WI38 (cell line): ENCODE data around the gene CERK.

Experiments
- H3K4me3 ChIP-seq: 2 replicates; pipeline ENCODE4 v1.5.1; 2011; ENCODE audit warnings: low read depth, mild to moderate bottlenecking, control low read depth, low read length
- TF ChIP-seq, protein P1 (sequence below): IDR thresholded peaks from 2 replicates; pipeline ENCODE4 v1.5.1; 2012; ENCODE audit warnings: low read depth, mild to moderate bottlenecking, control low read depth, low read length

The CERK gene

GRCh38 chr22:46756097-46756496 is 18.0 kb upstream of the CERK start:
- H3K4me3 ChIP-seq = no peak overlapping the region
- TF ChIP-seq, protein P1, sequence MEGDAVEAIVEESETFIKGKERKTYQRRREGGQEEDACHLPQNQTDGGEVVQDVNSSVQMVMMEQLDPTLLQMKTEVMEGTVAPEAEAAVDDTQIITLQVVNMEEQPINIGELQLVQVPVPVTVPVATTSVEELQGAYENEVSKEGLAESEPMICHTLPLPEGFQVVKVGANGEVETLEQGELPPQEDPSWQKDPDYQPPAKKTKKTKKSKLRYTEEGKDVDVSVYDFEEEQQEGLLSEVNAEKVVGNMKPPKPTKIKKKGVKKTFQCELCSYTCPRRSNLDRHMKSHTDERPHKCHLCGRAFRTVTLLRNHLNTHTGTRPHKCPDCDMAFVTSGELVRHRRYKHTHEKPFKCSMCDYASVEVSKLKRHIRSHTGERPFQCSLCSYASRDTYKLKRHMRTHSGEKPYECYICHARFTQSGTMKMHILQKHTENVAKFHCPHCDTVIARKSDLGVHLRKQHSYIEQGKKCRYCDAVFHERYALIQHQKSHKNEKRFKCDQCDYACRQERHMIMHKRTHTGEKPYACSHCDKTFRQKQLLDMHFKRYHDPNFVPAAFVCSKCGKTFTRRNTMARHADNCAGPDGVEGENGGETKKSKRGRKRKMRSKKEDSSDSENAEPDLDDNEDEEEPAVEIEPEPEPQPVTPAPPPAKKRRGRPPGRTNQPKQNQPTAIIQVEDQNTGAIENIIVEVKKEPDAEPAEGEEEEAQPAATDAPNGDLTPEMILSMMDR = no peak

DNA sequence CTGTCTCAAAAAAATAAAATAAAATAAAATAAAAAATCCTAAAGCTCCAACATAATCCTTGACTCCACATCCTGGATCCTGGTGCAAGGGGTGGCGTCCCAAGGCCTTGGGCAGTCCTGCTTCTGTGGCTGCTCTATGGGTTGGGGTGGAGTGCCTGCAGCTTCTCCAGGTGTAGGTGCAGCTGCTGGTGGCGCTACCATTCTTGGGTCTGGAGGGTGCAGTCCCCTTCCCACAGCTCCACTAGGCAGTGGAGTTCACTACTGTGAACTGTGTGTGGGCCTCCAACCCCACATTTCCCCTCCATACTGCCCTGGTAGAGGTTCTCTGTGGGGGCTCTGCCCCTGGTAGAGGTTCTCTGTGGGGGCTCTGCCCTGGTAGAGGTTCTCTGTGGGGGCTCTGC is 17.5 kb upstream of the CERK start:
- H3K4me3 ChIP-seq = no peak overlapping the region
- TF ChIP-seq, protein P1 = no peak

DNA sequence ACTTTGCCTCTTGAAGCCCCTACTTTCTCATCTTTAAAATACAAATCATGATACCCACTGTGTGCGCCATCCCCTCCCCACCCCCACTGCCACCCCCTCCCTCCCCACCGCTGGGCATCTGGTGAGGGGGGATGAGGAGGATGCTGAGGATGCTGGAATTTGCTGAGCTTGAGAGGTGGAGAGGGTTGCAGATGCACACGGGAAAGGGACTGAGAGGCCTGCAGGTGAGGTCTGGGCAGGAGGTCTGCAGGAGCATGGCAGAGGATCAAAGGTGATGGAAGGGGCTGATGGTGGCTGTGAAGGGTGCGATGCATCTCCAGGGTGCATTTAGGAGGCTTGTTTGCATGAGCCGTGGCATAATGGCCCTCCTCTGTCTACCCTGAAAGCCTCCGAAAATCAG is 16.8 kb upstream of the CERK start:
- no peak overlapping the region for H3K4me3 ChIP-seq
- TF ChIP-seq, protein P1 = no peak

GRCh38 chr22:46754110-46754799 is 16.2 kb upstream of the CERK start:
- TF ChIP-seq, protein P1 = no peak
- H3K4me3 ChIP-seq = peak overlapping the region; percentile 25; the same call in 1 of the 2 replicates

DNA sequence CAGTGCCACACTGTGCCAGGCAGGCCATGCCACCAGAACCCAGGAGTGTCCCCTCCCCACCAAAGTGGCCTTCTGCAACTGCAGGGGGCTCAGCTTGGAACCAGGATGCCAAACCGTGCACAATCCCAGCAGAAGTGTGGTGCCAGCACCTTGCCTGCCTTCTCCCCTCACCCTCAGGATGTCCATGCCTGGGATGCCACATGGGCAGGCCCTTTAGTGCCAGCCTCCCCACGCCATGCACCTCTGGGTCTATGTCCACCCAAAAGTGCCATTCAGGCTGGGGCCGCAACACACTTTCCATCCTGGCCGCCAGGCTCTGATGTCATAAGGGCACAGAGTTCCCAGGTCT is 15.7 kb upstream of the CERK start:
- TF ChIP-seq, protein P1 = no peak
- H3K4me3 ChIP-seq = peak overlapping the region; percentile 25; the same call in 1 of the 2 replicates

GRCh38 chr22:46753360-46753759 is 15.3 kb upstream of the CERK start:
- no peak overlapping the region for H3K4me3 ChIP-seq
- TF ChIP-seq, protein P1 = no peak

- H3K4me3 ChIP-seq = no peak overlapping the region
- TF ChIP-seq, protein P1 = no peak
Observed at GRCh38 chr22:46752988-46753310, 14.9 kb upstream of the CERK start.
